Psoas muscle (tissue), 8 donors: ENCODE data around the gene SLC39A8. TPM values are rescaled to one million over a fixed set of nuclear protein-coding genes. Genes with fewer than 3 reads are reported as not detected.
"Not testable (repeated sequence)": the region's sequence is repeated elsewhere in the genome, so short reads cannot be mapped to it uniquely, and the experiment has no call there.

Experiments used
- ATAC-seq, 4 donors: fragments of 200-7000 bp; cut with Tn5 transposase; one replicate each; pipeline ENCODE4 v1.9.1; 2020; ENCODE audit warnings: moderate library complexity in 3 of 4, mild to moderate bottlenecking in 2 of 4
- DNase-seq, 2 donors: peaks; one replicate each; pipeline ENCODE4 v3.0.0-alpha.2; 2020
- H3K27ac ChIP-seq: fragments of 200-600 bp; one replicate; pipeline ENCODE4 v1.8.0; 2022
- H3K27me3 ChIP-seq, 3 donors: fragments of 200-600 bp in 1 of 3; one replicate each; pipeline versions ENCODE4 v1.6.1 to v1.8.0; 2013 to 2022; ENCODE audit warnings: low read length in 2 of 3, mild to moderate bottlenecking in 2 of 3, moderate library complexity in 1 of 3; ENCODE audit not compliant: insufficient read depth in 3 of 3
- H3K36me3 ChIP-seq, 2 donors: fragments of 200-600 bp in 1 of 2; one replicate each; pipeline versions ENCODE4 v1.6.1 to v1.8.0; 2013 to 2022; ENCODE audit warnings: low read depth in 1 of 2, mild to moderate bottlenecking in 1 of 2, moderate library complexity in 1 of 2; ENCODE audit not compliant: insufficient read depth in 1 of 2
- H3K4me1 ChIP-seq: fragments of 200-600 bp; one replicate; pipeline ENCODE4 v1.8.0; 2022
- H3K4me3 ChIP-seq: fragments of 200-600 bp; one replicate; pipeline ENCODE4 v1.8.0; 2022; ENCODE audit warnings: mild to moderate bottlenecking
- H3K9me3 ChIP-seq: fragments of 200-600 bp; one replicate; pipeline ENCODE4 v1.8.0; 2022
- CTCF ChIP-seq: fragments of 200-600 bp; IDR thresholded peaks from one replicate; pipeline ENCODE4 v1.8.0; 2022; ENCODE audit warnings: antibody characterized with exemption
- WGBS, 3 donors: extraction: QIAGEN DNeasy Blood & Tissue Kit; methylation state at CpG; one replicate each; pipeline versions ENCODE4 v1.1.6 to v1.1.7; 2013; 5-methylcytosine and 5-hydroxymethylcytosine counted together
- intact Hi-C, 2 donors: fragments of 100-400 bp; cut with DNase I; formaldehyde crosslinking; loops; one replicate each; pipeline versions ENCODE4 v1.11.0 to v1.14.2; 2022
- polyA plus RNA-seq, 3 donors: library from polyadenylated mRNA; stranded (reverse); fragments of 200-250 nt; gene quantifications; one replicate each; pipeline ENCODE4 v1.2.3, GENCODE V29; 2013
- total RNA-seq, 4 donors: library from RNA; stranded (reverse); fragmentation: NEBNext Ultra II Directional in 2 of 4; extraction: Animal tissue kit (Norgen Biotek cat#: 25700) in 2 of 4; gene quantifications; one replicate each; pipeline versions ENCODE4 v1.2.1 to v1.2.4, GENCODE V29; 2021 to 2023
- donor health status: healthy with polysubstance abuse.
- donor health status: DM: no; HTN: no; CAD: no; lungs with moderate emphysema.
- donor health status: Bipolar disorder and iron deficiency.
- donor health status: healthy.
- donor health status: DM: yes; HTN: yes; CAD: no.
- donor health status: DM: no; HTN: no; CAD: no.
- donor health status: DM: no; HTN: no; CAD: no.
- donor health status: DM: yes; HTN: yes; CAD: no.

SLC39A8 gene
- total and polyA plus RNA-seq, 7 donors, result 0.66 to 3.6 (median 1.7) TPM

DNA sequence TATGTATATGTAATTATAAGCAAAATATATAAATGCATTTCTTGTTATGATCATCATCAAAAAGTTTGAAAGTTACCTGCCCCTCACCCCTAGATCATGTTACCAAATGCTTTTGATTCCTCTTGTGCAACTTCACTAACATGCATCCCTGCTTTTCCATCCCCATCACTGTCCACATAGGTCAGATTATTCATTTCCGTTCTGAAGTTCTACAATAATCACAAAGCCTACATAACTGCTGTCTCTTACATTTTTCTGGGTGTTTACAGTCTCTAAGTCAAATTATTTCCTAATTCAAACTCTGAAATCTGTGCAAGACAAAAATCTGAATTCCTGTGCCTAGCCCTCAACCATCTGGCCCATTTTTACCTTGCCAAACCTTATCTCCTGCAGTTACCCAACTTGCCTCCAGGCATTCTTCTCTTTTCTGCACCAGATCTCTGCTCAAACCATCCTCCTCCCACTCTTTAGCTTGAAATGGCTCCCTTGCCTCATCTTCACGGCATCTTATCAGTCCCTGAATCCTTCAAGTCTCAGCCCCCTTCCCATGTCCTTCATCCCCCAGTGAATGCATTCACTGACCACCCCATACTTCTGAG, 42.4 kb upstream of the SLC39A8 start:
- H3K27me3 ChIP-seq, result no peaks in the 10 kb centered on the region
- H3K36me3 ChIP-seq, result no peaks in the 10 kb centered on the region
- no peak overlapping the region for H3K4me3 ChIP-seq
- H3K9me3 ChIP-seq, result no peaks in the 10 kb centered on the region
- no peak for TF ChIP-seq CTCF
- WGBS, 3 donors, result 37 to 56% (median 46%) methylated on average over 2 of the region's 2 CpGs
- no peak overlapping the region for H3K27ac ChIP-seq
- DNase-seq, result no peak
- H3K4me1 ChIP-seq, result no peaks in the 10 kb centered on the region
- intact Hi-C loops, result no loop called here
- no peak for ATAC-seq

- no peak overlapping the region for H3K4me3 ChIP-seq
- no peaks in the 10 kb centered on the region for H3K36me3 ChIP-seq
- no peak for DNase-seq
- intact Hi-C loops, result no loop called here
- no peaks in the 10 kb centered on the region for H3K9me3 ChIP-seq
- ATAC-seq, result no peak
- H3K4me1 ChIP-seq, result no peaks in the 10 kb centered on the region
- 91 to 95% (median 93%) methylated on average over 3 of the region's 3 CpGs for WGBS, 3 donors
- no peaks in the 10 kb centered on the region for H3K27me3 ChIP-seq
- H3K27ac ChIP-seq, result no peak overlapping the region
- no peak for TF ChIP-seq CTCF
These were observed 41.7 kb upstream of the SLC39A8 start for GRCh38 chr4:102386966-102387365.

DNA sequence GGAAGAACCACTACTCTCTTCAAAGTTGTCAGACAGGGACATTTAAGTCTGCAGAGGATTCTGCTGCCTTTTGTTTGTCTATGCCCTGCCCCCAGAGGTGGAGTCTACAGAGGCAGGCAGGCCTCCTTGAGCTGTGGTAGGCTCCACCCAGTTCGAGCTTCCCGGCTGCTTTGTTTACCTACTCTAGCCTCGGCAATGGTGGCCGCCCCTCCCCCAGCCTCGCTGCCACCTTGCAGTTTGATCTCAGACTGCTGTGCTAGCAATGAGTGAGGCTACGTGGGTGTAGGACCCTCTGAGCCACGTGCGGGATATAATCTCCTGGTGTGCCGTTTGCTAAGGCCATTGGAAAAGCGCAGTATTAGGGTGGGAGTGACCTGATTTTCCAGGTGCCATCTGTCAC, 35.0 kb upstream of the SLC39A8 start:
- H3K27ac ChIP-seq, DNase-seq, H3K36me3 ChIP-seq, H3K9me3 ChIP-seq, H3K27me3 ChIP-seq, H3K4me1 ChIP-seq, H3K4me3 ChIP-seq, intact Hi-C loops, ATAC-seq: not testable (repeated sequence)
- WGBS, 3 donors, result 79 to 86% (median 80%) methylated on average over 10 of the region's 10 CpGs

- H3K27ac ChIP-seq, result no peak overlapping the region
- no peaks in the 10 kb centered on the region for H3K4me1 ChIP-seq
- no peaks in the 10 kb centered on the region for H3K9me3 ChIP-seq
- H3K36me3 ChIP-seq, result no peaks in the 10 kb centered on the region
- no peak for ATAC-seq
- no peak for TF ChIP-seq CTCF
- H3K27me3 ChIP-seq, result no peaks in the 10 kb centered on the region
- no peak overlapping the region for H3K4me3 ChIP-seq
- no peak for DNase-seq
- 84 to 89% (median 88%) methylated on average over 2 of the region's 2 CpGs for WGBS, 3 donors
- intact Hi-C loops, result no loop called here
These were observed 17.7 kb upstream of the SLC39A8 start for GRCh38 chr4:102362922-102363432.

DNA sequence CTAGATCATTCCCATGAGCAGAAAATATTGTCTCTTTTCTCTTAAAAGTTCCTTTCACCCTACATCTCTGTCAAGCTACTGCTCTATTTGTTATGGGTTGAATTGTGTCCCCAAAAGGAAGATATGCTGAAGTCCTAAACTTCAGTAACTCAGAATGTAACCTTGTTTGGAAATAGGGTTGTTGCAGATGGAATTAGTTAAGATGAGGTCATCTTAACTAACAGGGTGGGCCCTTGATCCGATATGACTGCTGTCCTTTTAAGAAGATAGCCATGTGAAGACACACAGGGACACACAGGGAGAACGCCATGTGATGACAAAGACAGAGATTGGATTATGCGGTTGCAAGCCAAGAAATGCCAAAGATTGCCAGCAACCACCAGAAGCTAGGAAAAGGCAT, 12.8 kb upstream of the SLC39A8 start:
- no peak for ATAC-seq
- intact Hi-C loops, result no loop called here

GRCh38 chr4:102357637-102358036, 12.4 kb upstream of the SLC39A8 start:
- ATAC-seq, H3K36me3 ChIP-seq, intact Hi-C loops, H3K27ac ChIP-seq, H3K9me3 ChIP-seq, H3K27me3 ChIP-seq, DNase-seq, H3K4me1 ChIP-seq, H3K4me3 ChIP-seq: not testable (repeated sequence)

More for the DNA sequence above, 12.8 kb upstream of the SLC39A8 start:
- no peak for DNase-seq
- TF ChIP-seq CTCF, result no peak
- Histone ChIP-seq H3K36me3 (no peaks in the 10 kb centered on the region), H3K4me3 (no peak overlapping the region), H3K4me1 (no peaks in the 10 kb centered on the region), H3K27me3 (no peaks in the 10 kb centered on the region), H3K9me3 (no peaks in the 10 kb centered on the region), H3K27ac (no peak overlapping the region)
- WGBS, 3 donors, result 58 to 64% (median 60%) methylated on average over 3 of the region's 3 CpGs
